Measurements from ENCODE around the gene NPC1. TPM values are rescaled to one million over a fixed set of nuclear protein-coding genes. Genes with fewer than 3 reads are reported as not detected.

Gene NPC1
- total RNA-seq, 1 donor from 2014 or later, result 143 TPM

DNA sequence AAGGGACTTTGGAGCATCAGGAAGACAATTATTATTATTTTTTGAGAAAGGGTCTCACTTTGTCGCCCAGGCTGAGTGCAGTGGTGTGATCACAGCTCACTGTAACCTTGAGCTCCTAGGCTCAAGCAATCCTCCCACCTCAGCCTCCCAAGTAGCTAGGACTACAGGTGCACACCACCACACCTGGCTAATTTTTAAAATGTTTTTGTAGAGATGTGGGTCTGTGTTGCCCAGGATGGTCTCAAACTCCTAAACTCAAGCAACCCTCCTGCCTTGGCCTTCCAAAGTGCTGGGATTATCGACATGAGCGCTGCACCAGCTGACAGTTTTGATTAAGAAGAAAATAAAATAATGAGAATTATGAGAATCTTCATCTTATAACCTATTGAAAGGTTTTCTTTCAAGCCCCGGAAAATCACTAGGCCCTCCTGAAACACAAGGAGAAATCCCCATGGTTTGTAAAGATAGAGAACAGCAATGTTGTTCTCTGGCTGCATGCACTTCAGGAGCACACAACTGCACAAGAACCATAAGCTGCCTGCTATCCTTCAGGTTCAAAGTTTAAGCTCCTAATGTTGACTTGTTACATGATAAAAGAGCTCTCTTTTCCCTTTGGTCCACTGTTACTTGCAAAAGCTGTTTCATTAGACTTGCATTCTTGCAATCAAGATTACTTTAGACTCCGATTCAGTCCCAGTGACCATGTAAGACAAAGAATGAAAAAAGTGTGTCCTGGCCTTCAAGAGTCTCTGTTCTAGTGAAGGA is 16.8 kb downstream of the NPC1 start:
- Histone ChIP-seq H3K4me1 (peaks cover 21% of the 10 kb centered on the region), H3K4me3 (no peak overlapping the region), H3K27me3 (no peaks in the 10 kb centered on the region), H3K9me3 (no peaks in the 10 kb centered on the region), H3K36me3 (peaks cover 85% of the 10 kb centered on the region), H3K27ac (no peak overlapping the region)
- intact Hi-C loops (cut with DNase I), result no loop called here
- TF ChIP-seq, protein P1, sequence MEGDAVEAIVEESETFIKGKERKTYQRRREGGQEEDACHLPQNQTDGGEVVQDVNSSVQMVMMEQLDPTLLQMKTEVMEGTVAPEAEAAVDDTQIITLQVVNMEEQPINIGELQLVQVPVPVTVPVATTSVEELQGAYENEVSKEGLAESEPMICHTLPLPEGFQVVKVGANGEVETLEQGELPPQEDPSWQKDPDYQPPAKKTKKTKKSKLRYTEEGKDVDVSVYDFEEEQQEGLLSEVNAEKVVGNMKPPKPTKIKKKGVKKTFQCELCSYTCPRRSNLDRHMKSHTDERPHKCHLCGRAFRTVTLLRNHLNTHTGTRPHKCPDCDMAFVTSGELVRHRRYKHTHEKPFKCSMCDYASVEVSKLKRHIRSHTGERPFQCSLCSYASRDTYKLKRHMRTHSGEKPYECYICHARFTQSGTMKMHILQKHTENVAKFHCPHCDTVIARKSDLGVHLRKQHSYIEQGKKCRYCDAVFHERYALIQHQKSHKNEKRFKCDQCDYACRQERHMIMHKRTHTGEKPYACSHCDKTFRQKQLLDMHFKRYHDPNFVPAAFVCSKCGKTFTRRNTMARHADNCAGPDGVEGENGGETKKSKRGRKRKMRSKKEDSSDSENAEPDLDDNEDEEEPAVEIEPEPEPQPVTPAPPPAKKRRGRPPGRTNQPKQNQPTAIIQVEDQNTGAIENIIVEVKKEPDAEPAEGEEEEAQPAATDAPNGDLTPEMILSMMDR (IDR thresholded peaks at IDR 0.05), result no peak
- no peak for DNase-seq
- no peak for ATAC-seq

DNA sequence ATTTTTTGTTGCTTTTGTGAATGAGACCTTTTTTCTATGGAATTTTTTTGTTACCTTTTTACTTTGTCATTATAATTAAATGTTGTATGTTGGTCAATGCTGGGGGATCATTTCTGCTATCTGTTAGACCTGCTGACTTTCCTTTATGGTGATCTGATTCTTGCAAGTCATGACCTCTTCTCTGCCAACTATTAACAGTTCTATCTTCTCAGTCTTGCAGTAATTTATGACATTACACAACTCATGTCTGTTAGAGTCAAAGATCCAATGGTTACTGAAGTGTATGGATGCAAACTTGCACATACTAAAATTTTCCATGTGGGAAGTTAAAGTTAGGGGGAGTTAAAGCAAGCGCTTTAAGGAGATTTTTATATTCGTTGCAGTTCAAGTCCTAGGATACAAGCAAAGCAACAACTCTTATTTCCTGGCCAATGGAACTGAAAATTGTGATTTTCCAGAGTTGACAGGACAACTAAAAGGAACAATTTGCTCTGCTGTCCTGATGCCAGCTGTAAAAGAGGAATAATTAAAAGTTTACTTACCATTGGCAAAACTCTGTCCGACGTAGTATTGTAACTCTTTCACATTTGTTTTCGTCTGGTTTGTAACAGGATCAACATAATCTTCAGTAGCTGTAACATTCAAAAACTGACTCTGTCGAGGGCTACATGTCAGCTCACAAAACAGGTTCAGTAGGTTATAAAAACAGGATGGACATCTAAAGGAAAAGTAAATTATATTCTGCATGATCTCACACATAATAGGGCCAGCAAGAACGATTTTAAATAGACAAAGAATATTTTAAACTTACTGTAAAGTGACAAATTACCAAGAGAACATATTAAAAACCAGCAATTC is 17.8 kb downstream of the NPC1 start:
- no peaks in the 10 kb centered on the region for H3K27me3 ChIP-seq
- intact Hi-C loops (cut with DNase I), result no loop called here
- peaks cover 94% of the 10 kb centered on the region for H3K36me3 ChIP-seq
- H3K9me3 ChIP-seq, result no peaks in the 10 kb centered on the region
- H3K27ac ChIP-seq, result no peak overlapping the region
- ATAC-seq, result no peak
- H3K4me3 ChIP-seq, result no peak overlapping the region
- peaks cover 11% of the 10 kb centered on the region for H3K4me1 ChIP-seq
- TF ChIP-seq, protein P1 (IDR thresholded peaks at IDR 0.05), result no peak
- no peak for DNase-seq

DNA sequence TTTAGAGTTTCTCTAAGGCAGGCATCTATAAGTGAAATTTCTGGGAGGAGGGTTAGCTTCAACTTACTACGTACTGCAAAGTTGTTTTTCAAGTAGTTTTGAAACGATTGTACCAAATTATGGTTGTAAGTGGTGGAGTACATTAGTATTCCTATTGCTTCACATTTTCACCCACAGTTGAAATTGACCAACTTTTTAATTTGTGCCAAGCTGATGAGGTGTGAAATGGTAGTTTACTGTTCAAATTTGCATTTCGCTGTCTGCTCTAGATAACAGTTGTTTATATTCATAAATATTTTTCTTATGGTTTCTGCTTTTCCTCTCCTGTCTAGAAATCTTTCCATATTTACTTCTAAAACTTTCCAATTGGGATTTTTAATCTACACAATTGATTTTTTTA is 18.6 kb downstream of the NPC1 start:
- H3K9me3 ChIP-seq, result no peaks in the 10 kb centered on the region
- H3K27ac ChIP-seq, result no peak overlapping the region
- ATAC-seq (no peak), DNase-seq (no peak)
- no peak overlapping the region for H3K4me3 ChIP-seq
- peaks cover 4% of the 10 kb centered on the region for H3K4me1 ChIP-seq
- intact Hi-C loops (cut with DNase I), result no loop called here
- H3K27me3 ChIP-seq, result no peaks in the 10 kb centered on the region
- TF ChIP-seq, protein P1 (IDR thresholded peaks at IDR 0.05), result no peak
- peaks cover 96% of the 10 kb centered on the region for H3K36me3 ChIP-seq

DNA sequence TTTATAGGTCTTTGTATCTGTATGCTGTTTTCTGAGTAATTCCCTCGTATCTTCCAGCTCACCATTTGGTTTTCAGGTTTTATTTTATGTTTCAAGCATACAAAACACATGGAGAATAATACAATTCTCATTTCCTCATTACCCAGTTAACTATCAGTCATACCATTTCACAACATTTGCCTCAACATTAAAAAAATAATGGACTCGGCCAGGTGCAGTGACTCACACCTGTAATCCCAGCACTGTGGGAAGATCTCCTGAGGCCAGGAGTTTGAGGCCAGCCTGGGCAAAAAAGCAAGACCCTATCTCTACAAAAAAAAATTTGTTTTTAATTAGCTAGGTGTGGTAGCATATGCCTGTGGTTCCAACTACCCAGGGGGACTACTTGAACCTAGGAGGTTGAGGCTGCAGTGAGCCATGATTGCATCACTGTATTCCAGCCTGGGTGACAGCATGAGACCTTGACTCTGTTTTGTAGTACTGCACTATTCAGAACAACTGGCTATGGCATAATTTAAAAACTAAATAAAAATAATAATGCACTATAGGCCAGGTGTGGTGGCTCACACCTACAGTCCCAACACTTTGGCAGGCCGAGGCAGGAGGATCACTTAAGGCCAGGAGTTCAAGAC is 20.3 kb downstream of the NPC1 start:
- TF ChIP-seq, protein P1 (IDR thresholded peaks at IDR 0.05), result no peak
- no peak overlapping the region for H3K4me3 ChIP-seq
- peaks cover 95% of the 10 kb centered on the region for H3K36me3 ChIP-seq
- ATAC-seq, result peak; percentile 13
- H3K4me1 ChIP-seq, result no peaks in the 10 kb centered on the region
- DNase-seq, result no peak
- intact Hi-C loops (cut with DNase I), result no loop called here
- H3K27me3 ChIP-seq, result no peaks in the 10 kb centered on the region
- no peaks in the 10 kb centered on the region for H3K9me3 ChIP-seq
- no peak overlapping the region for H3K27ac ChIP-seq

DNA sequence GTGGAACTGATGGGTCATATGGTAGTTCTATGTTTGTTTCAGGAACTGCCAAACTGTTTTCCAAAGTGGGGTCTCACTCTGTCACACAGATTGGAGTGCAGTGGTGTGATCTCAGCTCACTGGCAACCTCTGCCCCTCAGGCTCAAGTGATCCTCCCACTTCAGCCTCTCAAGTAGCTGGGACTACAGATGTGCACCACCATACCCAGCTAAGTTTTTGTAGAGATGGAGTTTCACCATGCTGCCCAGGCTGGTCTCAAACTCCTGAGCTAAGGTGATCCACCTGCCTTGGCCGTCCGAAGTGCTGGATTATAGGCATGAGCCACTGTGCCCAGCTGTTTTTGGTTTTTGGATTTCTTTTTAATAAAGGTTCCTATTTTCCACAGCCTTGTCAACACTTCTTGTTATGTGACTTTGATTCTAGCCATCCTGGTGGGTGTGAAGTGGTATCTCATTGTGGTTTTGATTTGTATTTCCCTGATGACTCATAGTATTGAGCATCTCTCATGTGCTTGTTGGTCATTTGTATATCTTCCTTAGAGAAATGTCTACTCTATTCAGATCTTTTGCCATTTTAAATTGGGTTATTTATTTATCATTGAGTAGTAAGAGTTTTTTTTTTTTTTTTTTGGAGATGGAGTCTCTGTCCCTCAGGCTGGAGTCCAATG is 22.8 kb downstream of the NPC1 start:
- H3K27ac ChIP-seq, result no peak overlapping the region
- TF ChIP-seq, protein P1 (IDR thresholded peaks at IDR 0.05), result no peak
- H3K9me3 ChIP-seq, result no peaks in the 10 kb centered on the region
- H3K4me1 ChIP-seq, result no peaks in the 10 kb centered on the region
- intact Hi-C loops (cut with DNase I), result no loop called here
- H3K36me3 ChIP-seq, result peaks cover 95% of the 10 kb centered on the region
- peak; percentile 73 for ATAC-seq
- no peak for DNase-seq
- no peaks in the 10 kb centered on the region for H3K27me3 ChIP-seq
- no peak overlapping the region for H3K4me3 ChIP-seq

All from upper lobe of right lung (tissue), 1 donor.